Measurements from ENCODE around the gene ARHGAP8. TPM values are rescaled to one million over a fixed set of nuclear protein-coding genes. Genes with fewer than 3 reads are reported as not detected.

The ARHGAP8 gene
- total and polyA plus RNA-seq, 2 of the 13 experiments (the other 11 are each of a cell fraction or from before 2014, with no cell fraction given): 0.07 TPM; not detected in 1

- peaks cover 16% of the 10 kb centered on the region for H3K4me1 ChIP-seq (ENCODE audit: insufficient read depth, low read length)
- BruUV-seq (replicated peaks): no TSS peak
- 0 out of 2 replicates have a peak, but pooled peaks cover 5% of the 10 kb centered on the region for H4K20me1 ChIP-seq (ENCODE audit: insufficient read depth, low read length)
- H3K36me3 ChIP-seq (replicated peaks in 1 of 2; ENCODE audit: control insufficient read depth in 1 of 2, insufficient read depth in 2 of 2, low read length in 2 of 2): peaks cover 9 to 10% of the 10 kb centered on the region in 2 experiments; a peak in 4 of 5 replicates
- DNase-seq (ENCODE audit: low spot score) (no peak), ATAC-seq (no peak), FAIRE-seq (no peak)
- in situ Hi-C loops (cut with HindIII; ENCODE audit: extremely low pct_ligation_motif_present, low pct_unique_long_range_greater_than_20kb) (no loop called here), intact Hi-C loops (cut with micrococcal nuclease; ENCODE audit: unreplicated experiment) (no loop called here)
- no peak overlapping the region for H3K4me2 ChIP-seq (ENCODE audit: low read depth, low read length)
- no peak overlapping the region for H3K9ac ChIP-seq (ENCODE audit: insufficient read depth, low read depth, low read length)
- no peak overlapping the region for H3K4me3 ChIP-seq (replicated peaks in 1 of 3; ENCODE audit: insufficient read depth in 1 of 3, low read depth in 2 of 3, low read length in 3 of 3)
- CTCF ChIA-PET (ENCODE audit: low intra/inter-chr PET ratio, low total read pairs): no interaction called here
- H3K27me3 ChIP-seq (ENCODE audit: control insufficient read depth in 1 of 2, insufficient read depth in 2 of 2, low read length in 2 of 2): no peaks in the 10 kb centered on the region
- POLR2A ChIA-PET: no interaction called here
- 90% methylated on average over 3 of the region's 14 CpGs for WGBS (ENCODE audit: low lambda C conversion rate)
- H3K27ac ChIP-seq (ENCODE audit: extremely low read length, insufficient read depth, low read length): no peak overlapping the region
- no peaks in the 10 kb centered on the region for H3K9me3 ChIP-seq (ENCODE audit: low read length)
- no peak for TF ChIP-seq RCOR2 (CRISPR knock-in tag; IDR thresholded peaks at IDR 0.05)
- TF ChIP-seq PPARG (CRISPR knock-in tag; conservative IDR thresholded peaks at IDR 0.05): no peak
- TF ChIP-seq YY1 (IDR thresholded peaks at IDR 0.05; ENCODE audit: insufficient read depth, insufficient replicate concordance, low read depth, low read length): no peak
- TF ChIP-seq THAP11 (CRISPR knock-in tag; IDR thresholded peaks at IDR 0.05): no peak
- no peak for TF ChIP-seq ZNF788 (CRISPR knock-in tag; IDR thresholded peaks at IDR 0.05; ENCODE audit: borderline replicate concordance)
- TF ChIP-seq ATF4 (CRISPR knock-in tag; IDR thresholded peaks at IDR 0.05): no peak
- no peak for TF ChIP-seq BATF2 (CRISPR knock-in tag; IDR thresholded peaks at IDR 0.05)
- TF ChIP-seq ZNF264 (CRISPR knock-in tag; IDR thresholded peaks at IDR 0.05): no peak
- TF ChIP-seq ISL2 (CRISPR knock-in tag; IDR thresholded peaks at IDR 0.05): no peak
- TF ChIP-seq TCF12 (IDR thresholded peaks at IDR 0.05): no peak
- no peak for TF ChIP-seq TCF12 (CRISPR knock-in tag; IDR thresholded peaks at IDR 0.05)
- TF ChIP-seq ZC3H13 (CRISPR knock-in tag; IDR thresholded peaks at IDR 0.05): no peak
- TF ChIP-seq ZNF326 (CRISPR knock-in tag; IDR thresholded peaks at IDR 0.05; ENCODE audit: borderline replicate concordance): no peak
- TF ChIP-seq ZNF678 (CRISPR knock-in tag; IDR thresholded peaks at IDR 0.05): no peak
- no peak for TF ChIP-seq ZNF570 (CRISPR knock-in tag; IDR thresholded peaks at IDR 0.05; ENCODE audit: borderline replicate concordance)
- TF ChIP-seq, protein P1, sequence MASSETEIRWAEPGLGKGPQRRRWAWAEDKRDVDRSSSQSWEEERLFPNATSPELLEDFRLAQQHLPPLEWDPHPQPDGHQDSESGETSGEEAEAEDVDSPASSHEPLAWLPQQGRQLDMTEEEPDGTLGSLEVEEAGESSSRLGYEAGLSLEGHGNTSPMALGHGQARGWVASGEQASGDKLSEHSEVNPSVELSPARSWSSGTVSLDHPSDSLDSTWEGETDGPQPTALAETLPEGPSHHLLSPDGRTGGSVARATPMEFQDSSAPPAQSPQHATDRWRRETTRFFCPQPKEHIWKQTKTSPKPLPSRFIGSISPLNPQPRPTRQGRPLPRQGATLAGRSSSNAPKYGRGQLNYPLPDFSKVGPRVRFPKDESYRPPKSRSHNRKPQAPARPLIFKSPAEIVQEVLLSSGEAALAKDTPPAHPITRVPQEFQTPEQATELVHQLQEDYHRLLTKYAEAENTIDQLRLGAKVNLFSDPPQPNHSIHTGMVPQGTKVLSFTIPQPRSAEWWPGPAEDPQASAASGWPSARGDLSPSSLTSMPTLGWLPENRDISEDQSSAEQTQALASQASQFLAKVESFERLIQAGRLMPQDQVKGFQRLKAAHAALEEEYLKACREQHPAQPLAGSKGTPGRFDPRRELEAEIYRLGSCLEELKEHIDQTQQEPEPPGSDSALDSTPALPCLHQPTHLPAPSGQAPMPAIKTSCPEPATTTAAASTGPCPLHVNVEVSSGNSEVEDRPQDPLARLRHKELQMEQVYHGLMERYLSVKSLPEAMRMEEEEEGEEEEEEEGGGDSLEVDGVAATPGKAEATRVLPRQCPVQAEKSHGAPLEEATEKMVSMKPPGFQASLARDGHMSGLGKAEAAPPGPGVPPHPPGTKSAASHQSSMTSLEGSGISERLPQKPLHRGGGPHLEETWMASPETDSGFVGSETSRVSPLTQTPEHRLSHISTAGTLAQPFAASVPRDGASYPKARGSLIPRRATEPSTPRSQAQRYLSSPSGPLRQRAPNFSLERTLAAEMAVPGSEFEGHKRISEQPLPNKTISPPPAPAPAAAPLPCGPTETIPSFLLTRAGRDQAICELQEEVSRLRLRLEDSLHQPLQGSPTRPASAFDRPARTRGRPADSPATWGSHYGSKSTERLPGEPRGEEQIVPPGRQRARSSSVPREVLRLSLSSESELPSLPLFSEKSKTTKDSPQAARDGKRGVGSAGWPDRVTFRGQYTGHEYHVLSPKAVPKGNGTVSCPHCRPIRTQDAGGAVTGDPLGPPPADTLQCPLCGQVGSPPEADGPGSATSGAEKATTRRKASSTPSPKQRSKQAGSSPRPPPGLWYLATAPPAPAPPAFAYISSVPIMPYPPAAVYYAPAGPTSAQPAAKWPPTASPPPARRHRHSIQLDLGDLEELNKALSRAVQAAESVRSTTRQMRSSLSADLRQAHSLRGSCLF (CRISPR knock-in tag; IDR thresholded peaks at IDR 0.05; ENCODE audit: borderline replicate concordance): no peak
- no peak for TF ChIP-seq HCFC1 (IDR thresholded peaks at IDR 0.05; ENCODE audit: low read depth, low read length)
- TF ChIP-seq NFYB (CRISPR knock-in tag; IDR thresholded peaks at IDR 0.05): no peak
- no peak overlapping the region for H2AFZ ChIP-seq (ENCODE audit: low read length)
- no peaks in the 10 kb centered on the region for H3K79me2 ChIP-seq (ENCODE audit: insufficient read depth, low read length)
Observed at GRCh38 chr22:44730022-44730393, 22.4 kb upstream of the ARHGAP8 start.
